WI38 (cell line): Measurements from ENCODE around the gene TEX11.
"Not testable (repeated sequence)": the region's sequence is repeated elsewhere in the genome, so short reads cannot be mapped to it uniquely, and the experiment has no call there.

Experiments used
- H3K4me3 ChIP-seq: 2 replicates; pipeline ENCODE4 v1.5.1; 2011; ENCODE audit warnings: low read depth, mild to moderate bottlenecking, control low read depth, low read length
- TF ChIP-seq, protein P1 (sequence below): IDR thresholded peaks from 2 replicates; pipeline ENCODE4 v1.5.1; 2012; ENCODE audit warnings: low read depth, mild to moderate bottlenecking, control low read depth, low read length

The TEX11 gene

DNA sequence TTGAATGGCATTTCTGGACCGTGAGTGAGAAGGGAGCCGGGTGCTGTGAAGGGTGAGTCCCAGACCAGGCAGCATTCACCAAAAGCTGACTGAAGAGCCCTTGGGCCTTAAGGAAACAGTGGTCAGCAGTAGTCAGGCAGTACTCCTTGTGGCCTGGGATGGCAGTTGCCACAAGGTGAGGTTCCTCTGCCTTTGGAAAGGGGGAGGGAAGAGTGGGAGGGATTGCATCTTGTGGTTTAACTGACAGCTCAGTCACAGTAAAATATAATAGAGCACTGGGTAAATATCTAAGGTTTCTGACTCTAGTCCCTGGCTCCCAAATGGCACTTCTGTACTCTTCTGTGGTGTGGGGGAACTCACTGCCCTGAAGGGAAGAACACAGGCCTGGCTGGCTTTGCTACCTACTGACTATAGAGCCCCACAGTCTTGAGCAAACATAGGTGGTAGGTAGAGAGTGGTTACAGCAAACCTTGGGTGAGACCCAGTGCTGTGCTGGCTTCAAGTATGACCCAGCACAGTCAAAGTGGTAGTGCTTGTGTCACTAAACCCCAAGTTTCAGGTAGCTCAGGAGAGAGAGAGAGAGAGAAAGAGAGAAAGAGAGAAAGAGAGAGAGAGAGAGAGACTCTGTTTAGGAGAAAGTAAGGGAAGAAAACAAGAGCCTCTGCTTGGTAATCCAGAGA is 154.2 kb downstream of the TEX11 start:
- TF ChIP-seq, protein P1, sequence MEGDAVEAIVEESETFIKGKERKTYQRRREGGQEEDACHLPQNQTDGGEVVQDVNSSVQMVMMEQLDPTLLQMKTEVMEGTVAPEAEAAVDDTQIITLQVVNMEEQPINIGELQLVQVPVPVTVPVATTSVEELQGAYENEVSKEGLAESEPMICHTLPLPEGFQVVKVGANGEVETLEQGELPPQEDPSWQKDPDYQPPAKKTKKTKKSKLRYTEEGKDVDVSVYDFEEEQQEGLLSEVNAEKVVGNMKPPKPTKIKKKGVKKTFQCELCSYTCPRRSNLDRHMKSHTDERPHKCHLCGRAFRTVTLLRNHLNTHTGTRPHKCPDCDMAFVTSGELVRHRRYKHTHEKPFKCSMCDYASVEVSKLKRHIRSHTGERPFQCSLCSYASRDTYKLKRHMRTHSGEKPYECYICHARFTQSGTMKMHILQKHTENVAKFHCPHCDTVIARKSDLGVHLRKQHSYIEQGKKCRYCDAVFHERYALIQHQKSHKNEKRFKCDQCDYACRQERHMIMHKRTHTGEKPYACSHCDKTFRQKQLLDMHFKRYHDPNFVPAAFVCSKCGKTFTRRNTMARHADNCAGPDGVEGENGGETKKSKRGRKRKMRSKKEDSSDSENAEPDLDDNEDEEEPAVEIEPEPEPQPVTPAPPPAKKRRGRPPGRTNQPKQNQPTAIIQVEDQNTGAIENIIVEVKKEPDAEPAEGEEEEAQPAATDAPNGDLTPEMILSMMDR: no peak
- no peak overlapping the region for H3K4me3 ChIP-seq

DNA sequence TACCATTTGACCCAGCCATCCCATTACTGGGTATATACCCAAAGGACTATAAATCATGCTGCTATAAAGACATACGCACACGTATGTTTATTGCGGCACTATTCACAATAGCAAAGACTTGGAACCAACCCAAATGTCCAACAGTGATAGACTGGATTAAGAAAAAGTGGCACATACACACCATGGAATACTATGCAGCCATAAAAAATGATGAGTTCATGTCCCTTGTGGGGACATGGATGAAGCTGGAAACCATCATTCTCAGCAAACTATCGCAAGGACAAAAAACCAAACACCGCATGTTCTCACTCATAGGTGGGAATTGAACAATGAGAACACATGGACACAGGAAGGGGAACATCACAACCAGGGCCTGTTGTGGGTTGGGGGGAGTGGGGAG is 174.7 kb downstream of the TEX11 start:
- H3K4me3 ChIP-seq: not testable (repeated sequence)

DNA sequence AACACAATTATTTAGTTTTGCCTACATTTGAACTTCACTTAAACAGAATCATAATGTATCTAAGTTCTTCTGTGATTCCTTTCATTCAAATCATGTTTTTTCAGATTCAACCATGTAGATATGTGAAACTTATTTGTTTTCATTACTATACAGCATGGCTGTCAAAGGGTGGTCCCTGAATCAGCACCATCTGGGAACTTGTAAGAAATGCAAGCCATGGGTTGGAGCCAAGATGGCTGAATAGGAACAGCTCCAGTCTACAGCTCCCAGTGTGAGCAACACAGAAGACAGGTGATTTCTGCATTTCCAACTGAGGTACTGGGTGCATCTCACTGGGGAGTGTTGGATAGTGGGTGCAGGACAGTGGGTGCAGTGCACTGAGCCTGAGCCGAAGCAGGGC is 180.6 kb downstream of the TEX11 start:
- H3K4me3 ChIP-seq: not testable (repeated sequence)

DNA sequence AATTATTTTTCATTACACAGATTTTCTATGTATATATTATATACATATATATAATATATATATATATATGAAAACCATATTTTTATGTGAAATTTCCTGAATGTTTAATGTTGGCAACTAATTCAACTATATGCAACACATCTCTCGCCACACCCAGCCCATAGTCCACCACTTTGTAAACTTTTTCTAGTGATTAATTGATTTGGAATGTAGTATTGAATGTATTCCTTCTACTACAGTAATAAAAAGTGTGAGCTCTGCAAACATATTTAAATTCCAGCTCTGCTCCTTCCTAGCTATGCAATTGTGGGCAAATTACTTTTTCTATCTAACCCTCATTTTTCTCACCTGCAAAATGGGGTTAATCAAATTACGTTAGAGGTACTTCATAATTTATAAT is 187.8 kb downstream of the TEX11 start:
- H3K4me3 ChIP-seq: no peak overlapping the region
- TF ChIP-seq, protein P1: no peak

DNA sequence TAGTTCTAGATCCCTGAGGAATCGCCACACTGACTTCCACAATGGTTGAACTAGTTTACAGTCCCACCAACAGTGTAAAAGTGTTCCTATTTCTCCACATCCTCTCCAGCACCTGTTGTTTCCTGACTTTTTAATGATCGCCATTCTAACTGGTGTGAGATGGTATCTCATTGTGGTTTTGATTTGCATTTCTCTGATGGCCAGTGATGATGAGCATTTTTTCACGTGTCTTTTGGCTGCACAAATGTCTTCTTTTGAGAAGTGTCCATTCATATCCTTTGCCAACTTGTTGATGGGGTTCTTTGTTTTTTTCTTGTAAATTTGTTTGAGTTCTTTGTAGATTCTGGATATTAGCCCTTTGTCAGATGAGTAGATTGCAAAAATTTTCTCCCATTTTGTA is 197.2 kb downstream of the TEX11 start:
- H3K4me3 ChIP-seq: not testable (repeated sequence)

DNA sequence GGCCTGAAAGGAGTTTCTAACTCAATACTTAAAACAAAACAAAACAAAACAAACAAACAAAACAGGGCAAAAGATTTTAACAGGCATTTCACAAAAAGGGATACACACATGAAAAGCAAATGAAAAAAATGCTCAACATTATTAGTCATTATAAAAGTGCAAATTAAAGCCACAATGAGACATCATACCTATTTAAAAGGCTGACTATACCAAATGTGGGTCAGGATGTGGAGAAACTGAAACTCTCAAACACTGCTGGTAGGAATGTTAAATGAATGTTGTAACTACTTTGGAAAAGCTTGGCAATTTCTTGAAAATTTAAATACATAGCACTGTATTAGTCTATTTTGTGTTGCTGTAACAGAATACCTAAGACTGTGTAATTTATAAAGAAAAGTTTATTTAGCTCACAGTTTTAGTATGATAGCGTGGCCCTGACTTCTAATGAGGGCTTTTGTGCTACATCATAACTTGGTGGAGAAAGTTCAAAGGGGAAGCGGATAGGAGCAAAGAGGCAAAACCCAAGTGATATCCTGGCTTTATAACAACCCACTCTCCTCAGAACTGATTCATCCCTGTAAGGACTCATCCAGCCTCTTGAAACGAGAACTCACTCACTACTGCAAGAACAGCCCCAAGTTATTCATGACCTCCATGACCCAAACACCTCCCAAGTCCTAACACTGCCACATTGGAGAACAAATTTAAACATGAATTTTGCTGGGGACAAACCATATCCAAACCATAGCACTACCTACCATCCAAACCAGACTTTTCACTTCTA is 214.0 kb downstream of the TEX11 start:
- TF ChIP-seq, protein P1: no peak
- no peak overlapping the region for H3K4me3 ChIP-seq

DNA sequence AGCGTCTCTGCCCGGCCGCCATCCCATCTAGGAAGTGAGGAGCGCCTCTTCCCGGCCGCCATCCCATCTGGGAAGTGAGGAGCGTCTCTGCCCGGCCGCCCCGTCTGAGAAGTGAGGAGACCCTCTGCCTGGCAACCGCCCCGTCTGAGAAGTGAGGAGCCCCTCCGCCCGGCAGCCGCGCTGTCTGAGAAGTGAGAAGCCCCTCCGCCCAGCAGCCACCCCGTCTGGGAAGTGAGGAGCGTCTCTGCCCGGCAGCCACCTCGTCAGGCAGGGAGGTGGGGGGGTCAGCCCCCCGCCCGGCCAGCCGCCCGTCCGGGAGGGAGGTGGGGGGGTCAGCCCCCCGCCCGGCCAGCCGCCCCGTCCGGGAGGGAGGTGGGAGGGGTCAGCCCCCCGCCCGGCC is 229.1 kb downstream of the TEX11 start:
- H3K4me3 ChIP-seq: not testable (repeated sequence)

DNA sequence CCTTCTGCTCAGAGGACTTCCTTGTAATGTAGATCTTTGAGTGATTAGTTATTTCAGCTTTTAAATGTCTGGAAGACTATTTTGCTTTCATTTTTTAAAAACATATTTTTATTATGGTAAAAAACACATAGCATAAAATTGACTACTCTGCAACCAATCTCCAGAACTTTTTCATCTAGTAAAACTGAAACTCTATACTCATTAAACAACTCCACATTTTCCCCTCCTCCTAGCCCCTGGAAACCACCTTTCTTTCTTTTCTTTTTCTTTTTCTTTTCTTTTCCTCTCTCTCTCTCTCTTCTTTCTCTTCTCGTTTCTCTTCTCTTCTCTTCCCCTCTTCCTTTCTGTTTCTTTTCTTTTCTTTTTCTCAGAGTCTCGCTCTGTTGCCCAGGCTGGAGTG is 233.2 kb downstream of the TEX11 start:
- TF ChIP-seq, protein P1: no peak
- no peak overlapping the region for H3K4me3 ChIP-seq

DNA sequence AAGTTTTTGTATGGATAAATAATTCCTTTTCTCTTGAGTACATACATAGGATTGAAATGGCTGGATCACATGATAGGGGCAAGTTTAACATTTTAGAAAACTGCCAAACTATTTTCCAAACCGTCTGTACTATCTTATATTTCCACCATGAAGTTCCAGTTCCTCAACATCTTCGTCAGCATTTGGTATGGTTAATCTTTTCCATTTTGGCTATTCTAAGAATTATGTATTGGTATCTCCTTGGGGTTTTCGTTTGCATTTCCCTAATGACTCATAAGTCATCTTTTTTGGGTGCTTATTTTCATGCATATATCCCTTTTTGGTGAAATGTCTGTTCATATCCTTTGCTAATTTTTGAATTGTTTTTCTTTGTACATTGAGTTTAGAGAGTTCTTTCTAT is 236.2 kb downstream of the TEX11 start:
- TF ChIP-seq, protein P1: no peak
- H3K4me3 ChIP-seq: no peak overlapping the region
